NB4 (cell line): ENCODE measurements around the gene VPS35.
"Not testable (repeated sequence)": the region's sequence is repeated elsewhere in the genome, so short reads cannot be mapped to it uniquely, and the experiment has no call there.

Experiments
- DNase-seq: peaks from one replicate; pipeline ENCODE4 v3.0.0; 2010; ENCODE audit warnings: low read depth
- H3K4me3 ChIP-seq: one replicate; pipeline ENCODE4 v1.5.1; 2011; ENCODE audit warnings: mild to moderate bottlenecking, low read depth, low read length, moderate library complexity
- MYC ChIP-seq: IDR thresholded peaks from 2 replicates; pipeline ENCODE4 v1.6.1; 2011; ENCODE audit warnings: low read depth, low read length
- POLR2A ChIP-seq: IDR thresholded peaks from 2 replicates; pipeline ENCODE4 v1.6.1; 2011; ENCODE audit warnings: mild to moderate bottlenecking; ENCODE audit not compliant: insufficient read length; ENCODE audit errors: extremely low read depth
- TF ChIP-seq, protein P1 (sequence below): IDR thresholded peaks from one replicate; pipeline ENCODE4 v1.5.1; 2012; ENCODE audit warnings: low read depth, low read length
- TF ChIP-seq, protein P2 (sequence below): IDR thresholded peaks from 2 replicates; pipeline ENCODE4 v1.6.1; 2011; ENCODE audit warnings: low read depth, low read length

The VPS35 gene

DNA sequence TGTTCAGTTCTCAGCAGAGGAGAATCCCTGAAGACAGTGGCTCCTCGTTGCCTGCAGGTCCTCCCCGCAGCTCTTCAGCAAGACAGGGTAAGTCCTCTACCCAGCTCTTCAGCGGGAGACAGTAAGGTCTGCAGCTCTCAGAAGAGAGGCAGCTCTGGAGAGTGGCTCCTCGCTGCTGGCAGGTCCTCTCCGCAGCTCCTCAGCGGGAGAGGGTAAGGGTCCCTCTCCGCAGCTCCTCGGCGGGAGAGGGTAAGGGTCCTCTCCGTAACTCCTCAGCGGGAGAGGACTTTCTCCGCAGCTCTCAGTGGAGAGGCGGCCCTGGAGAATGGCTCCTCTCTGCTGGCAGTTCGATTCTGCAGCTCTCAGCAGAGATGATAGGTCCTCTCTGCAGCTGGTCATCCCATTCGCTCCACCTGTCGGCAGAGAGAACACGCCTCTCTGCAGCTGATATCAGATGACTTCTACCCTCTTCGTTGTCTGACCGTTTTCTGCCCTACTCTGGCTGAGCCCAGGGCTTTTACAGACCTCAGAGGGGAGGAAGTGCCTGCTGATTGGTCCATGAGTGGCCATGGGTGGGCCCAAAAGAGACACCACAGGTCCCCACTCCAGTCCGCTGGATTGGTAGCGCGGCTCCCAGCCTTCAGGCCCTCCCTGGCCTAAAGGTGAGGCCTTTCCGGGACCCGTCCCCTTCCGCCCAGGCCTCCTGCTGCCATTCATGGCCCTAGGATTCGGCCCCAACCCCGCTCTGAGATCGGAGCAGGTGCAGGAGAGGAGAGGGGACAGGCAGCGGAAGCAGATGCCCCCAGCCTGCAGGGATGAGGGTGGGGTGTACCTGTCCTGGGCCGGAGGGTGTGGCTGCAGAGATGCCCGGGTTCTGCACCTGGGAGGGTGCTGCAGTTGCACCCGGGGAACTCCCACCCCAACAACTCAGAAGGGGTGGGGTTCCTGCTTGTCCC, 55.9 kb downstream of the VPS35 start:
- TF ChIP-seq POLR2A (no peak), MYC (no peak)
- TF ChIP-seq, protein P1, sequence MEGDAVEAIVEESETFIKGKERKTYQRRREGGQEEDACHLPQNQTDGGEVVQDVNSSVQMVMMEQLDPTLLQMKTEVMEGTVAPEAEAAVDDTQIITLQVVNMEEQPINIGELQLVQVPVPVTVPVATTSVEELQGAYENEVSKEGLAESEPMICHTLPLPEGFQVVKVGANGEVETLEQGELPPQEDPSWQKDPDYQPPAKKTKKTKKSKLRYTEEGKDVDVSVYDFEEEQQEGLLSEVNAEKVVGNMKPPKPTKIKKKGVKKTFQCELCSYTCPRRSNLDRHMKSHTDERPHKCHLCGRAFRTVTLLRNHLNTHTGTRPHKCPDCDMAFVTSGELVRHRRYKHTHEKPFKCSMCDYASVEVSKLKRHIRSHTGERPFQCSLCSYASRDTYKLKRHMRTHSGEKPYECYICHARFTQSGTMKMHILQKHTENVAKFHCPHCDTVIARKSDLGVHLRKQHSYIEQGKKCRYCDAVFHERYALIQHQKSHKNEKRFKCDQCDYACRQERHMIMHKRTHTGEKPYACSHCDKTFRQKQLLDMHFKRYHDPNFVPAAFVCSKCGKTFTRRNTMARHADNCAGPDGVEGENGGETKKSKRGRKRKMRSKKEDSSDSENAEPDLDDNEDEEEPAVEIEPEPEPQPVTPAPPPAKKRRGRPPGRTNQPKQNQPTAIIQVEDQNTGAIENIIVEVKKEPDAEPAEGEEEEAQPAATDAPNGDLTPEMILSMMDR, result no peak
- TF ChIP-seq, protein P2, sequence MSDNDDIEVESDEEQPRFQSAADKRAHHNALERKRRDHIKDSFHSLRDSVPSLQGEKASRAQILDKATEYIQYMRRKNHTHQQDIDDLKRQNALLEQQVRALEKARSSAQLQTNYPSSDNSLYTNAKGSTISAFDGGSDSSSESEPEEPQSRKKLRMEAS, result no peak
- DNase-seq, result no peak
- H3K4me3 ChIP-seq, result no peak overlapping the region

DNA sequence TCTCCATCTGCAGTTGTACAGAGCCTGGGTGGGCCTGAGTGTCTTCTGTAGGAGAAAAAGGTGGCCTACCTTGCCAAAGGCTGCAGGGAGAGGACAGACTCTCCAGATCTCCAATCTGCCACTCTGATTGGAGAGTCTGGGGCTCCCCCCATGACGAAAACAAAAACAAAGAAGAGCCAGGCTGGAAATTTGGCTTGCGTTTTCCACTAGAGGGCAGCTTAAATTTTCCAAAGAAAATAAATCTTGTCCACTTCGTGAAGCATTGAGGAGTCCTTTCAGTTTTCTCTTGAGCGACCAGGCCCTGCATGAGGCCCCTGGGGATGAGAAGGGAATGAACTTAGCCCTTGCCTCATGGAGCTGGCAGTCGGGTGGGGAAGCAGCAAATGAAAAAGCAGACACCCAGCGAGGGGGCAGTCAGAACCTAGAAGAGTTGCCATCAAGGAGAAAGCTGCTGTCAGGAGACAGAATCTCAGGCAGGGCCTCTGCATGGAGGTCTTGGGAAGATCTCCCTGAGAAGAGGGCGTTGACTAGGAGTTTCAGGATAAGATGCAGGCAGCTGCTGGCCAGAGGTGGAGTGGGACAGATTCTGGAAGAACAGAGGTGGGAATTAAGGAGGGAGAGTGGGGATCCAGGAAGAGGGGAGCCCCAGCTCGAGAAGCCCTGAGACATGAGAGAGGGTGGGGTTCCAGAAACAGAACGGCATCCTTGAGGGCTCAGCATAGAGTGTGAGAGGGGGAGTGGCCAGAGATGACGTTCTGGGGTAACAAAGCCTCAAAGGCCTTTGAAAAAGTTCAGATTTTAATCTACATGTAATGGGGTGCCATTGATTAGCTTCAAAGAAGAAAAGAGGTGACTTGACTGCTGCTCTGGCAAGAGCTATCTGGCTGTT, 59.4 kb downstream of the VPS35 start:
- no peak overlapping the region for H3K4me3 ChIP-seq
- peak; percentile 41 for DNase-seq
- no peak for TF ChIP-seq MYC
- TF ChIP-seq, protein P2, result no peak
- TF ChIP-seq, protein P1, result peak; percentile 40

DNA sequence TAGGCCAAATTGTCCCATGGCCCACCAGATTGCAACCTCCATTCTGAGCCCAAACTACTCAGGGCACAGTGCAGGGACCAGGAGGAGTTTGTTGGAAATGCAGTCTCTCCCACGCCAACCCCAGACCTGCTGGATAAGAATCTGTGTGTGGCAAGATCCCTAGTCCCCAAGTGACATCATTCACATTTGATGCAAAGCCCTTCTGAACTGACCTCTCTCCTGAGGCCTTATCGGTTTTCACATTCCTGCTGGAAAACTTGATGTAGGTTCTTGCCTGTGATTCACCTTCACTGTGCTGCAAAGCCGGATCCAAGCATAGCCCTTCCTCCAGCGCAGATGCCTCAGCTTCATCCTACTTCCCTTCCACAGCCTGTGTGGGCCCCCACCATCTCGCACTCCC, 61.2 kb downstream of the VPS35 start:
- TF ChIP-seq, protein P1, result no peak
- TF ChIP-seq, protein P2, result no peak
- TF ChIP-seq MYC, result no peak
- TF ChIP-seq POLR2A, result no peak
- H3K4me3 ChIP-seq, result no peak overlapping the region
- DNase-seq, result no peak

DNA sequence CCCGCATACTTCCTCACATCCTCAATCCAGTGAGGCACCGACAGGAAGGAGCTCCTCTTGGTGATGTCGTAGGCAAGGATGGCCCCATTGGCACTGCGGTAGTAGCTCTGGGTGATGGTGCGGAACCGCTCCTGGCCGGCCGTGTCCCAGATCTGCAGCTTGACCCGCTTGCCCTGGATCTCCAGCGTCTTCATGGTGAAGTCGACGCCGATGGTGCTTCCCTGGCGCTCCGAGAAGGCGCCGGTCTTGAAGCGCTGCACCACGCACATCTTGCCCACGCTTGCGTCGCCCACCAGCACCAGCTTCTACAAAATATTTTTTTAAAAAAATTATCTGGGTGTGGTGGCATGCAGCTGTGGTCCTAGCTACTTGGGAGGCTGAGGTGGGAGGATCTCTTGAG, 62.3 kb downstream of the VPS35 start:
- not testable (repeated sequence) for DNase-seq, H3K4me3 ChIP-seq

DNA sequence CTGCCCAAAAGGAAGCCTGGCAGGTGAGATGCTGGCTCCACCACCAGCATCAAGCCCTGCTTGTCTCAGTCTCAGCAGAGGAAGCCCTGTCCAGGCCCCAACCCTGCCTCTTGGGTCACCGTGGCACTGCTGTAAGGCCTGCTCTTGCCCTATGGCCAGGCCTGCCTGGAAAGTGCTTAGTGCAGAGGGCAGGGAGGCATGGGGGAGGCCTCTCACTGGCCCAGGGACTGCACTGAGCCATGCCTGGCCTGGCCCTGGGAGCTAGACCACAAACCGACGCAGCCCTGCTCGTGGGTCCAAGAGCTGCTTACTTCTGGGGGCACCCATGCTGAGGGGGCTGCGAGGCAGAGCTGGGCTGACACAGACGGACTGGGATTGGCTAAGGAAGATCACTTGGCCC, 64.1 kb downstream of the VPS35 start:
- H3K4me3 ChIP-seq, DNase-seq: not testable (repeated sequence)

DNA sequence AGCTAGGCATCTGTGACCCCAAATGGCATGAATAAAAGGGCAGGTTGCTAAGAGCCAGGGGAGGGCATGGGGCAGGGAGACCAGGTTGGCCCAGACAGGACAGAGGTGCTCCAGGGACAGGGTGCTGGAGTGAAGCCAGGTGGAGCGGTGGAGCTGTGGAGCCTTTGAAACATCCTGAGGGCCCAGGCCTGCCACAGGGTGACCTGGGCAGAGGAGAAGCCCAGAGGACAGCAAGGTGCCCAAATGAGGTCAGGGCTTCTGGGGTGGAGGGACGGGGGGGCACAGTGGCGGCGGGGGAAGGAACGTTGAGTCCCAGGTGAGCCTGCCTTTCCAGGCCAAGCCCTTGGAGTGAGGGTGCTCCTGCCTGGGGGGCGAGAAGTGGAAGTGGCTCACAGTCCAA, 65.3 kb downstream of the VPS35 start:
- H3K4me3 ChIP-seq, DNase-seq: not testable (repeated sequence)

DNA sequence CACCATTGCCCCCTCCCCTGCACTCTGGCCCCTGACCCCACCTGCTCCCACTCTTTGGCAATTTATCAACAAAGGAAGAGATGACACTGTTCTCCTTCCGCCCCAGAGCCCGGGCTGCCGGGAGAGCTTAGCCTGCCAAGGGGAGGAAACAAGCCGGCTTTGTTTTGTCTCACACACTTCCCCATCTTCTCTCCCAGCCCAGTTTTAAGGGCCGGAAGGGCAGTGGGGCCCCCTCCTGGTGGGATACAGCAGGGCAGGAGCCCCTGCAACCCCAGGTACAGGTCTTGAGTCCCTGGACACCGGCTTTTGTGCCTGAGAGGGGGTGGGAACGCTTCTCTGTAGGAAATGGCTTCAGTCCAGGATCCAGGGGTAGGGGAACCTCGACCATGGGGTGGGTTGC, 65.7 kb downstream of the VPS35 start:
- not testable (repeated sequence) for DNase-seq, H3K4me3 ChIP-seq

DNA sequence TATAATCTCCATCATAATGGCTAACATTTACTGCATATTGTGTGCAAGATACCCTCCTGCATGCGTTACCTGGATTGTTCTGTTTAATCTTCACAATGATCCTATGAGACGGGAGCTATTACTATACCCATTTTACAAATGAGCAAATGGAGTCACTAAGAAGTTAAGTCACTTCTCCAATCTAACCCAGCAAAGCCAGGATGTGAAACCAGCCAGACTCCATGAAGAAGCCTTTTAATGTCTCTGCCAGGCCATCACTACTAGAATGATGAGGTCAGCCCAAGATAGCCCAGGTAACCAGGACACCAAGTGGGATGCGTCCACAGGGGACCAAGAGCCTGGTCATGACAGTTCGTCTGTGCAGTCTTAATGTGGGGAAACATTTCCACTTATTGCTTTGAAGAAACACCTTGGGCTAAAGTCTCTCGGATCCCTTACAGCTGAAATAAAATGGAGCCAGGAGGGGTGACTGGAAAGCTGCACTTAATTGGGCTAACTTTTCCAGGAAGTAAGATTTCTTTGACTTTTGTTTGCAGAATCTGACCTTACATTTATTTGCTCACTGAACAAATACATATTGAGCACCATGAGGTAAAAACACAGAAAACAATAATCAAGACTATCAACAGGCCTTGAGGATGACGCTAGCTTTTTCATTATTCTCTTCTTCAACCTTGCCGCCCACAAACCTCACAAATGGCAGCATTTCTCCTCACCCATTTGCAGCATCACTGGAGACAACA, 66.9 kb downstream of the VPS35 start:
- DNase-seq, result no peak
- H3K4me3 ChIP-seq, result no peak overlapping the region
- no peak for TF ChIP-seq MYC
- TF ChIP-seq, protein P1, result no peak
- no peak for TF ChIP-seq POLR2A
- TF ChIP-seq, protein P2, result no peak
